Stimulated activated CD8-positive, alpha-beta memory T cell treated with anti-CD3 and anti-CD28 coated beads, Interleukin-12 subunit alpha, Interleukin-12 subunit beta, amount 100 ng/mL, for 4 hours (primary cell): ENCODE data around the gene MMP13.
"Not testable (repeated sequence)": the region's sequence is repeated elsewhere in the genome, so short reads cannot be mapped to it uniquely, and the experiment has no call there.

Experiments used
- DNase-seq: peaks from one replicate; pipeline ENCODE4 v3.0.0-alpha.2; 2020; ENCODE audit warnings: low read depth

The MMP13 gene

DNA sequence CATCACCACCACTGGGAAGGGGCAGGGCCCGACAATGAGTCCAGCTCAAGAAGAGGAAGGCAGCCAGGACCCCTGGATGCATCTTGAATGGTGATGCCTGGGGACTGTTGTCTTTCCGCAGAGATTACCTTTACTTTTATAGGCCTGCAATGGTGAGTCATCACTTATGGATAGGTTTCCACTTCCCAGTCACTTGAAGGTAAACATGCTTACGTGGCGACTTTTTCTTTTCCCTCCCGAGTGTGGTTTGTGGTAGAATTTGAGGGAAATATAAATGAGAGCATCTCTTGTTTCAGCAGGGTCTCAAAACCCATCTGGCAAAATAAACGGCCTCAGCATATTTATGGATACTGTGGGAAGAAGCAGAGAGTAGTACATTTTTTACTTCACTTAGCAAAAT lies at the start of gene MMP13:
MMP13 (minus strand) TSS at position 109 of the 400 bp plus-strand sequence; CDS start at position 82, 27 bp downstream.
- DNase-seq: no peak

DNA sequence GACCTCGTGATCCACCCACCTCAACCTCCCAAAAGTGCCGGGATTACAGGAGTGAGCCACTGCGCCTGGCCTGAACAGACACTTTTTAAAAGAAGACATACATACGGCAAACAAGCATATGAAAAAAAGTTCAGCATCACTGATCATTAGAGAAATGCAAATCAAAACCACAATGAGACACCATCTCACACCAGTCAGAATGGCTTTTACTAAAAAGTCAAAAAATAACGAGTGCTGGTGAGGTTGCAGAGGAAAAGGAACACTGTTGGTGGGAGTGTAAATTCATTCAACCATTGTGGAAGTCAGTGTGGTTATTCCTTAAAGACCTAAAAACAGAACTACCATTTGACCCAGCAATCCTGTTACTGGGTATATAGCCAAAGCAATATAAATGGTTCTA lies 48.7 kb upstream of the MMP13 start:
- DNase-seq: not testable (repeated sequence)

DNA sequence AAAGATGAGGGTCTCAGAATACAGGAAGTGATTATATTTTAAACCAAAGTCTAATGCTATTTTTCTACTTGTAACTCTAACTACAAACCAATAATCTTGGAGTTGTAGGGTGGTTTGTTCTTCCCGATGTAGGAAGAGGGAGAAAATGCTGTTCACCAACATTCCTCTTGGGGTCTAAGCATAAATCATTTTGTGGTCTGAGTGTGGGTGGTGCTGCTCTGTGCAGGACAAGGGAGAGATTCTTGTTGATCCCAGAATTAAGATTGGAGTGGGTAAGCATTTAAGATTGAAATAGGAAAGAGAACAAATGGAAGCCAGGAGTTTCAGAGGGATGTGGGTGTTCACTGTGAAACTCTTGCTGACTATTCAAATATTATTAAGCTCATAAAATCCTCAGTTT lies 38.6 kb upstream of the MMP13 start:
- DNase-seq: no peak

DNA sequence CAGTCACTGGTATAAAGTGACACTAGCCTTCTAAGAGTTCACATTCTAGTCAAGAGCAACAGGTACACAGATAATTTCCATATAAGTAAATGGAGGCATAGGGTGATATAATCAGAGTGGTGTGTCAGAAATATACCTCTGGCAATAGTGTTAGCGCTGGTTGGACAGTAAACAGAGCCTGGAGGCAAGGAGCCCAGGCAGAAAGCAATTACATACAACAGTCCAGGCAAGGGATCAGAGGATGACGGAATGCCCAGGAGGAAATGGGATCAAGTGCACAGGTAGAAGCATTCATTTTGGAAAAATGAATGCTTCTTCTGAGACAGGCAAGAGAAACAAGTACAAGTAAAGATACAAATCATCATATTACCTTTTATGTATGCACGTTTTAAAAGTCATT lies 36.2 kb upstream of the MMP13 start:
- DNase-seq: no peak

DNA sequence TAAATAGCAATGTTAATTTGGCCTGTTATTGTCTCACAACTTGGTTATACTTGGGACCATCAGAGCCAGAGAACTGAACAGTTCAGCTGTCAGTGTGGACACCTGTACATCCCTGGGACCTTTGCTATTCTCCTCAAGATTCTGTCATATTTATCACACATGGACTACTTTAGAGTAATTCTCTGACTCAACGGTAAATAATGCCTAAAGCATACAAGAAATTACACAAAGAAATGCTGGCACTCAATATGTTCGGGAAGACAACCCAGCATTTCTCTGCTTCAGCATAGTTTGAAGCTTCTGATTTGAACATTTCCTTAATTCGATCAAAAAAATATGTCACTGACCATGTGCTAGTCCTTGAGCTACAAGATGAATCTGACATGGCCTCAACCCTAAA lies 34.6 kb upstream of the MMP13 start:
- no peak for DNase-seq

DNA sequence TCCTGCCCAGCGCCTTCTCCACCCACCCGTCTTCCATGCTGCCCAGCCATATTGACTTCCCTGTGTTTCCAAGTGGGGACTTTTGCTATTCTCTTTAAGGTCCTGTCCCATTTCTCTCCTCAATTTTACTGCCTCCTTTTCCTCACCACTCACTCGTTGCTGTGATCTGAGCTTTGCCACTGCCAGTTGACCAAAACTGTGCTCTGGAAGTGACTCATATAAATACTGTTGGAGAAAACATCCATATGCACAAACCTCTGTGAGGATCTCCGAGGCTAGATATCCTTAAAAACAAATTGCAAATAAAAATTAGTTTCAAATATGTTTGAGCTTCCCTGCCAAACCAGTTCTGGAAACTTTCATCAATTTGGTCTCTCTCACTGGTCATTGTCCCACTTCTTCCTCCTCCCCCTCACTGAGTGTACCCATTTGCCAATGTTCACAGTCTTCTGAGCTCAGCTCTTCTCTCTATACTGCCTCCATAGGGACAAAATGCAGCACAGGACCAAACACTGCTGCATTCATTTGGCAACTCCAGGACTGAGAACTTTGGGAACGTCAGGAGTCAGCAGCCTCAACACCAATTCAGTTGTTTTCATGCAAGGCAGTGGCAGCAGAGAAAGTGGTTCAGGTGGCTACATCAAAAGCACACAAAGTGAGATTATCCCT lies 34.0 kb upstream of the MMP13 start:
- DNase-seq: no peak

DNA sequence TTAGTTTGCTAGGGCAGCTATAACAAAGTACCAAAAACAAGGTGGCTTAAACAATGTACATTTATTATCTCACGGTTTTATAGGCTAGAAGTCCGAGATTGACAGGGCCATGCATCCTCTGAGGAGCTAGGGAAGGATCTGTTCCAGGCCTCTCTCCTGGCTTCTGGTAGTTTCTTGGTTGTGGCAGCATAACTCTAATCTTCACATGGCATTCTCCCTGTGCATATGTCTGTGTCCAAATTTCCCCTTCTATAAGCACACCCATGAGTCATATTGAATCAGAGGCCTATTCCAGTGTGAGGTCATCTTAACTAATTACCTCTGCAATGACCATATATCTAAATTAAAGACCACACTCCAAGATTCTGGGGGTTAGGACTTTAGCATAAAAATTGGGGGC lies 31.3 kb upstream of the MMP13 start:
- no peak for DNase-seq

DNA sequence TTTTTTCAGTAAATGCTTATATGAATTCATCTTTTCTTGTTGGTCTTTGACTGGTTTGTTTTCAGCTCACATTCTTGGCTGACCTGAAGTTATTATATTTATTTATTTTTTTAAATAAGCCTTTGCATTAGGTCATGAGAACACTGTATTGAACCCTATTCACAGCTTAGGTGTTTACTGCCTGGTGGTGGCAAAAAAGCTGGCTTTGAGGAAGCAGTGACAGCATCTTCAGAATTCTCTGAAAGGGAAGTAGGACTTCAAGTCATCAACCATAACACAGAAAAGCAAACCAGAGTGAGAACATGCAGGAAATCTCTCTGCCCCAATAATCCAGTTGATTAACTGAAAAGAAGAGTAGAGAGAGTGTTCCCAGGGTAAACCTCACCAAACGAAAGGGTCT lies 30.3 kb upstream of the MMP13 start:
- no peak for DNase-seq

DNA sequence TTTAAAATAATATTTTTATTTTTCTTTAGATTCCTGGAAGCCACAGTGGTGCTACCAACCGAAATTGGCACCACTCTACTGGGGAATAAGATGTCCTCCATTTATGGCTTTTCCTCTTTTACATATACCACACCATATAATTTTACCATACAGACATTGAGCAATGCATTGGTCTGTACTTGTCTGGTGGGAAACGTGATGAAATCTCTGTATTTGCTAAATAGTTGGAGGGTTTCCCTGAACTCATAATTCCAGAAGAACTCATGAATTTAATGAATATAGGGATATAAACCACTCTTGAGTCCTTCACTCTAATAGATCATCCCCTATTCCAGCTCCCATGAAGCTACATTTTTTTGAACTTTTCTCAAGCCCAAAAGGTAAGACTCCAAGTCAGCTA lies 28.0 kb upstream of the MMP13 start:
- no peak for DNase-seq

DNA sequence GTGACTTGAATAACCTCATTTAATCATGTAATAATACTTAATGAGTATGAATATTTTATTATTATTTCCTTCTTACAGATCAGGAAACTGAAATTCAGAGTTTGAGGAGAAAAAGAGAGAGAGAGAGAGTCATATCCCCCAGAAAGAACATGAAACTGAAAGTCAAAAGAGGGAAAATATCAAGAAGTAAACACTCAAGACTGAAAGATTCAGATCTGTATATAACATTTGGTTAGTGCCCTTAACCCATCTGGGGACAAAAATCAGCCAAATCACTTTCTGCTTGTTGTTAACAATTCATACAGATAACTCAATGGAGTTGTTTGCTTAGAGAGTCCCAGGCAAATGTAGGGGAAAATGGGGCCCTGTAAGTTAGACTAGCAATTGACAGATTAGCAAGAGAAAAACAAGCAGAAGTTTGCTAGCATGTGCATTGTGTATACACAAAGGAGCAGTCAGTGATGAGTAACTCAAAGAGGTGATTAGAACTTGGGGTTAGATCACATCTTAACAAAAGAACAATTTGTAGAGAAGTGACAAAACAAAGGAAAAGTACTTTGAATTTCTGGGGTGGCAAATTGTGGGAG lies 25.9 kb upstream of the MMP13 start:
- DNase-seq: no peak

DNA sequence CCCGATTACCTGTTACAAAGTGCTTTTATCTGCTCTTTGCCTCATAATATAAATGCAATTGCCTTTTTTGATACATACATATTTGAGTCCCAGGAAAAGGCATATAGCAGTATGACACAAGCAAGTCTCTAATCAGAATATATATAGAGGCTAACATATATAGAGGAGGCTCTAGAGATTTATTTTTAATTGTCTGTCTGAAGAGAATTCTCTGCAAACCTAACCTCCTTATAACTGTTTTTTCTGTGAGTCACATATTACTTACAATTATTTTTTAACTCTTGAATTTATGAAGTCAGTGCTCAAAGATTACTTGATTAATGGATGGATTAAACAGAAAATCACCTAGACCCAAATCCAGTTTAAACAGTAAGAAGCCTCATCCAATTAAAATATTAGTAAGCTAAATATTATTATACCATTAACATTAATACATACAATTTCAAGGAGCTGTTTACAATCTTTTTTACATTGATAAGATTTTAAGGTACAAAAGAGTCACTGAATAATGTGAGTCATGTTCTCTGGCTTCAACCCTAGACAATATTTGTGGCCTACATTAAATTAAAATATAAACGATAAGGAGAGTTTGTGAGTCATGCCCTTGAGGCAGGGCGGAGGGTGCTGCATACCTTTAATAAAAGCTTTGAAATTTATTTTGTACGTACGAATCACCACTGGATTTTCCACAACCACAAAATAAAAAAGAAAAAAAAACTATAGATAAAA lies 19.2 kb upstream of the MMP13 start:
- DNase-seq: no peak

DNA sequence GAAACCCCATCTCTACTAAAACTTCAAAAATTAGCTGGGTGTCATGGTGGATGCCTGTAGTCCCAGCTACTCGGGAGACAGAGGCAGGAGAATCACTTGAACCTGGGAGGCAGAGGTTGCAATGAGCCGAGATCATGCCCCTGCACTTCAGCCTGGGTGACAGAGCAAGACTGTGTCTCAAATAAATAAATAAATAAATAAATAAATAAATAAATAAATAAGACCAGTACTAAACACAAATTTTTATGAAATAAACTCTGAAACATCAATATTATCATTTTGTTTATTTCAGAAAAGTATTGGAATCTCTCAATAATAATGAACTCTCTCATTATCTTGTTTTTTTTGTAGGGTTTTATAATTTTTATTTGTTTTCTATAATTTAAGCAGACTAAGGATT lies 18.2 kb upstream of the MMP13 start:
- DNase-seq: not testable (repeated sequence)

DNA sequence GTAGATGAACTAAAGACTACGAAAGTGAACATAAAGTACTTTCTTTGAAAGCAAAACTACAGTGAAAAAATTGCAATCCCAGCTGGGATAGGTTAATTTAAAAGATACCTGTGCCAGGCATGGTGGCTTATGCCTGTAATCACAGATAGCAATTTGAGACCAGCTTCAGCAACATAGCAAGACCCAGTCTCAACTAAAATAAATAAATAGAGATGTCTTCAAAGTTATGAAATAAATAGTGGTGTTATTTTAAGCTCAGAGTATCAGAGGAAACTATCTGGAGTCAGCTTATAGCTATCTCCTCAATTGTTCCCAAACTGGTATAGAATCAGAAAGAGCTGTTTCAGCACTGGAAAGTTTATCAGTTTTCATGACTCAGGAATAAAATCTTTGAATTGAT lies 17.3 kb upstream of the MMP13 start:
- DNase-seq: no peak

DNA sequence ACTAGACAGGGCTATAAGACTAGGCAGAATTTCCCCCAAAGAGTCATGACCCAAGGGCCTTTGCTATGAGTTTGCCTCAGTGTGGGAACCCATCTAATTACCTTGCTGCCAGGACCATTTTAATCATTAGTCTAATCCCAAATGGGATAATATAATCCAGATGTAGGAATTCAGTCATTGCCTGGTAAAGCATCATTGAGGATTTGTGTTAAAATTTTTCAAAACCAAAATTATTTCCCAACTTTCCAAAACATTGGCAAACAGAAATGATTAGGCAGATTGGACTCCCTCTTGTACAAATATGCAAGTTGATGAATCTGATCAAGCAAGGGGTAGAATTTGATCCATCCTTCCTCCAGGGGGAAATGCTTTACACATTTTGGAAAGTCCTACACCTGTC lies 16.2 kb upstream of the MMP13 start:
- no peak for DNase-seq

DNA sequence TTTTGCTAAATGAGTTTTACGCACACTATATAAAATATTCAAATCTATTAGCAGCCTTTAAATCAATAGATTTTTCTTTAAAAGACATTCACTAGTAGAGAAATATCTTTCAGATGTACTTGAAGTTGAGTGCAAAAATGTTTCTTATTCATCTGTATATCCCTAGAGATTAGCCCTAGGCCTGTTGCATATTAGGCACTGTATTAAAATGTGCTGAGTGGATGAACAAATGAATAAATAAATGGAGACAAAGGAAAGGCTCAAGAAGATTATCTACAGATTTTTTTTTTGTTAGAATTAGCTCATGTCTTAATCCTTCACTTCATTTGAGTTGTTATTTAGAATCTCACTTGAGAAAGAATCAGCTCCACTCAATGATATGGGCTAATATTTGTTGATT lies 12.0 kb upstream of the MMP13 start:
- no peak for DNase-seq

DNA sequence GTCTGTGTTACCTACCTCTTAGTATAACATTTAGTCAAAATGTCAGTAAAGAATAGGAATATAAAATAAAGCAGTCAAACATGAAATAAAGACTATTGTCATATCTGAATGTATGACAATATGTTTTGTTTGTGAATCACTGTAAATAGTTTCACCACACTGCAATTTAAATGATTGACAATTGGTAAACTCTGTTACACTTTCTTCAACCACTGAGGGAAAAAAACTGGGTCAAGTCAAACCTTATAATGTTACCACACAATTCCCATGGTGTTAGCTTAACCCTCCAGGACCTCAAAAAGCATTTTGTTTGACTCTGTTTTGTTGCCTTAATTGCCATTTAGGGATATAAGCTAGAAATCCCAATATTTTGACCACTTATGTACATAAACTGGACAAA lies 10.5 kb upstream of the MMP13 start:
- no peak for DNase-seq

DNA sequence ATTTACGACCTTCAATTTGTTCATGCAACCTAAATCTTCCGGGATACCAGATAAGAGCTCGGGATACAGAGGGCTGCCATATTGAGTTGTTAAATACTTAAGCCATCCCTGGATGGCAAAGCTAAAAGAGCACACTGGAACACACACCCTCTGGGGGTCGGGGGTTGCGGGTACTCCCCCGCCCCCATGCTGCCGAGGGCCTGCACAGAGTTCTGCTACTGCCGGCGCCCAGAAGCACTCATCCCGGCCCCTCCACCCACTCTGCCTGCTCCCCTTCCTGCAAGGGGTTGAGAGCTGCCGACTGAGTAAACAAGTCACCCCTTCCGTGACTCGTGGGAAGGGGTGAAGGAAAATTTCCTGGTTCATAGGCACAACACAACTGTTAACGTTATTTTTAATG lies 9.3 kb upstream of the MMP13 start:
- no peak for DNase-seq

DNA sequence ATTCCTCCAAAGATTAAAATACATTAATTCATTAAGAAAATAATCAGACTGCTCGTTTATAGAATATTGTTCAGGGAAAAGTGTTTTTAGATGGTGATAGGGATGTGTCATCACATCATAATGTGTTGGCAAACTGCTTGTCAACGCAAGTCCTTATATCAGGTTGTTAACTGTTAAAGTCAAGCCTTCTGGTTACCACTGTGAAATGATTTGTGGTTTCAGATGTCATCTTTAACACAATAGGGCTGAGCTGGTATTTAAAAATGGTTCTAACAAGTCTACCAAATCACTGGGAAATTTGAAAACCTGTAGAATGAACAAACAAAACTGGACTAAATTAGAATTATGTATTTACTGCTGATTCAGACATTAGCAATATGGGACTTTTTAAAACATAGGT lies 2.4 kb upstream of the MMP13 start:
- DNase-seq: no peak

DNA sequence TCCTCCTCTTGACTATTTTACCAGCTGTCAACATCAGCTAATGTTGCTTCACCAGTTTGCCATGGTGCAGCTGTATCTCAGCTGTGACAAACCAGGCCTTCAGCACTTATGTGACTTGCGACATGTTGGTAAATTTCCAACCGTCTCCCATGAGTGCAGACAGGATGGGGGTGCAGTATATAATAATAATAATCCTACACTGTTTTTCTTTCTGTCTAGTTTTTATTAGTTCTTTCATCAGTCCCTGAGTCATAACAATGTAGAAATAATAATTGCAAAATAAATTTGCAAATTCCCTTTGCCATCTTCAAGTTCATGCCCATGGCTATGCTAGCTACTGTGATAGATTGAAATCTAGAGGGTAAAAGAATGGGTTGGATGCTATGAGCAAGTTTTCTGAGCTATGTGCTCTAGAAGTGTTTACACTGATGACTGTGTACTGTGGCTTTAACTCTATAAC lies 4.9 kb downstream of the MMP13 start:
- no peak for DNase-seq

DNA sequence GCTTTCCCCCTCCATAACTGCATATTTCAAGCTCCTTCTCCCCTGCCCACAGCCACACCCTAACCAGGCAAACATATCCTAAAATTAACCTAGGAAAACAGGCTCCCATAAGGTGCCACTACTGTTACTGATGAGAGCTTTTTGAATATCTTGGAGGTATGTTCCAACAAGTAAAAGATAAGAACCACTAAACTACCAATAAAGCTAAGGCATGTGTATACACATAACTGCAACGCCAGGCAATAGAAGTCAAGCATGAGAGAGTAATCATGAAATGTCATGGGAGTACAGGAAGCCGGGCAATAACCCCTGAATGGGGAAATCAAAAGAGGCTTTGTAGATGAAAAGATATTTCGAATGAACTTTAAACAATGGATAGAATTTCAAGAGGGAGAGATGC lies 9.3 kb downstream of the MMP13 start:
- DNase-seq: no peak

DNA sequence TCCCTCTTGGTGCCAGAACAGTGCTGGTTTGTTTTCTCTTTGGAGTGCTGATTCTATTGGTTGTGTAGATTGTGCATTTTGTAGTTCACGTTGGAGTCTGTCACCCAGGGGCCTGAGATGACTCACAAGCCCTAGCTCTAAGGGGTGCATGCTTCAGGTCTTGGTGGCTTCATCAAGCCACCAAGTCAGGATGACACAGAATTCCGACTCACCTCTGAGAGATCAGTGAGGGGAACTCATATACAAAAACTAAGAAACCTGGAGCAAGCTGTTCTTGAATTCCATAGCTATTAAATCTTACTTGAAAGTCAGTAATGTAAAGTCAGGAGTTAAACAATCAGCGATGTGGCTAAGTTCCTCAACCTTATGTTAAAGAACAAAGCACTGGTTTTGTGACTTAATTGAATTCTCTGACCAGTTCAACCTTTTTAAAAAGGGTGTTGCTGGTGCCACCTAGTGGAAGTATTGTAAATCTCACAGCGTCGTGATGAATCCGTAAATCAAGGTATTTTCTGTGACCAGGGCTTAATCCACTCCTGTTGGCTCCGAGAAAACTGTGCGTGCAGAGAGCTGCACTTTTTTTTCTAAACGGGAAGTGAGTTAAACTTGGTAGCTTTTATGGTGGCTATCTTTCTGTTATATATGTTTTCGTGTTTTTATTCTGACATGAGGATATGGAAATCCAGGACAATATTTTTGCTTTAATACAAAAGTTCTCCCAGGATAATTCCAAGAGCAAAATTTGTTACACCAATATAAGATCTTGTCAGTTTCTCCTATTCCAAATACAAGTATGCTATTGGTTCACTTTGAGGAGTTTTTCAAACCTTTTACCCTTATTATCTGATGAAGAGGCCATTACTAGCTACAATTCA lies 14.6 kb downstream of the MMP13 start:
- DNase-seq: no peak

DNA sequence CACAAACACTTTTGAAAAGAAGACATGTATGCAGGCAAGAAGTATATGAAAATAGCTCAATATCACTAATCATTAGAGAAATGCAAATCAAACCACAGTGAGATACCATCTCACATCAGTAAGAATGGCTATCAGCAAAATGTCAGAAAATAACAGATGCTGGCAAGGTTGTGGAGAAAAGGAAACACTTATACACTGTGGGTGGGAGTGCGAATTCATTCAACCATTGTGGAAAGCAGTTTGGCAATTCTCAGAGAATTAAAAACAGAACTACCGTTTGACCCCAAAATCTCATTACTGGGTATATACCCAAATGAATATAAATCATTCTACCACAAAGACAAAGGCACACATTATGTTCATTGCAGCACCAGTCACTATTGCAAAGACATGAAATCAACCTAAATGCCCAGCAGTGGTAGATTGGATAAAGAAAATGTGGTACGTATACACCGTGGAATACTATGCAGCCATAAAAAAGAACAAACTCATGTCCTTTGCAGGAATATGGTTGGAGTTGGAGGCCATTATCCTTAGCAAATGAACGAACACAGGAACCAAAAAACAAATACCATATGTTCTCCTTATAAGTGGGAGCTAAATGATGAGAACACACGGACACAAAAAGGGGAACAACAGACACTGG lies 18.5 kb downstream of the MMP13 start:
- DNase-seq: no peak
